ENCODE data around the gene GSC.

GSC gene

GRCh38 chr14:94771906-94772490 is 2.1 kb upstream of the GSC start:
- WGBS, 2 experiments (ENCODE audit: insufficient coverage in 2 of 2): 4% methylated on average over 9 to 10 of the region's 14 CpGs
- no peaks in the 10 kb centered on the region for H3K36me3 ChIP-seq (ENCODE audit: control insufficient read depth, insufficient read depth, low read length)
- H3K4me1 ChIP-seq (ENCODE audit: control insufficient read depth, insufficient read depth, low read length, poor library complexity, severe bottlenecking): peaks cover 18% of the 10 kb centered on the region
- H3K4me3 ChIP-seq (ENCODE audit: extremely low read depth, insufficient read depth, low read length, poor library complexity, severe bottlenecking): no peak overlapping the region
- H3K27ac ChIP-seq (ENCODE audit: low read depth, low read length, severe bottlenecking): no peak overlapping the region
- H3K9me3 ChIP-seq (ENCODE audit: control insufficient read depth, low read length): no peaks in the 10 kb centered on the region

DNA sequence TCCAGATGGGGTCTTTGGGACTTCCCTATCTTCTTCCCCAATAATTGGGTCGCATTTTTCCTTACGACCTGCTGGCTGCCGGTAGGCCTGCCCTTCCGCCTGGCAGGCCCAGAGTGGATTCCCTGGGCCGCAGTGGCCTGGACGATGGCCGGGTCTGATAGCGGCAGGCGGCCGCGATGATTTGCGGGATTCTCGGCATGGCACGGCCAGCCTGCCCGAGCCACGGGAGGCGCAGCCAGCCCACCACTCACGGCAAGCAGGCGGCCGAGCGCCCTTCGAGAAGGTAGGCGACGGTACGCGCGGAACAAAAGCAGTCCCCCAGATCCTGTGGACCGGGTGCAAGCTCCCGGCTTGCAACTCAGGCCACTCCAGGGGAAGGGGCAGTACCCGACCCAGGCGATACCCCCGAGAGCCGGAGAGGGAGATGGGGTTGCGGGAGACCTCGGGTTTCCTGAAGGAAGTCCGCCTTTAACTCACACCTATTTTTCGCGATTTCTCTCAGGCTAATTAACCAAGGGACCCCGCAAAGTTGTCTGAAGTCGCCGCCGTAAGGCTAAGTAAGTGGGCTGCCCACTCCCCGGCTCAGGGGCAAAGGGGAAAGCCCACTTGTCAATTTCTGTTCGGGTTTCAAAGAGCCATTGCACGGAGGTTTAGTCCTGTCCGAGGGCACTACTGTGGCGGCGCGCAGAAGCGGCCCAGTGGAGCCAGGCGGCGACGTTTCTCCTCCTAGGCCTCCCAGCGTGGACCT is 1.4 kb upstream of the GSC start:
- Histone ChIP-seq H3K4me1 (ENCODE audit: control insufficient read depth, insufficient read depth, low read length, poor library complexity, severe bottlenecking) (peaks cover 18% of the 10 kb centered on the region), H3K27ac (ENCODE audit: low read depth, low read length, severe bottlenecking) (no peak overlapping the region), H3K9me3 (ENCODE audit: control insufficient read depth, low read length) (no peaks in the 10 kb centered on the region), H3K36me3 (ENCODE audit: control insufficient read depth, insufficient read depth, low read length) (no peaks in the 10 kb centered on the region), H3K4me3 (ENCODE audit: extremely low read depth, insufficient read depth, low read length, poor library complexity, severe bottlenecking) (no peak overlapping the region)
- WGBS, 2 experiments (ENCODE audit: insufficient coverage in 2 of 2): 3 to 4% methylated on average over 41 to 48 of the region's 54 CpGs

DNA sequence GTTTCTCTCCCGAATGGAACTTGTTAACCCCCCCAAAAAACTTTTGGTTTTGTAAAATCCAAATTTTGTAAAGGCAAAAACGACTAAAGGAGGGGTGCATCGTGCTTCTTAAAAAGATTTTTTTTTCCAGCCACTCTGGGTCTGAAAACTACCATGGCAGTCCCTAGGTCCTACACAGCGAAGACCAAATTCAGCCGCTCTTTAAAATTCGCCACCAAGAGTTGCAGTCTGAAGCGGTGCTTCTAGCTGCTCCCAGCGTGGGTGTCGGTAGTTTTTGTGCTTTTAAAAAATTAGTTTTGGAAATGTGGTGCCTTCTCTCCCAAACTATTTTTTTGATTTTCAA is 873 bp upstream of the GSC start:
- no peaks in the 10 kb centered on the region for H3K36me3 ChIP-seq (ENCODE audit: control insufficient read depth, insufficient read depth, low read length)
- no peak overlapping the region for H3K27ac ChIP-seq (ENCODE audit: low read depth, low read length, severe bottlenecking)
- no peak overlapping the region for H3K4me3 ChIP-seq (ENCODE audit: extremely low read depth, insufficient read depth, low read length, poor library complexity, severe bottlenecking)
- no peaks in the 10 kb centered on the region for H3K9me3 ChIP-seq (ENCODE audit: control insufficient read depth, low read length)
- peaks cover 15% of the 10 kb centered on the region for H3K4me1 ChIP-seq (ENCODE audit: control insufficient read depth, insufficient read depth, low read length, poor library complexity, severe bottlenecking)
- WGBS, 2 experiments (ENCODE audit: insufficient coverage in 2 of 2): 11% methylated on average over 5 of the region's 9 CpGs; no CpG with 5 or more reads in 1 of the 2 experiments

DNA sequence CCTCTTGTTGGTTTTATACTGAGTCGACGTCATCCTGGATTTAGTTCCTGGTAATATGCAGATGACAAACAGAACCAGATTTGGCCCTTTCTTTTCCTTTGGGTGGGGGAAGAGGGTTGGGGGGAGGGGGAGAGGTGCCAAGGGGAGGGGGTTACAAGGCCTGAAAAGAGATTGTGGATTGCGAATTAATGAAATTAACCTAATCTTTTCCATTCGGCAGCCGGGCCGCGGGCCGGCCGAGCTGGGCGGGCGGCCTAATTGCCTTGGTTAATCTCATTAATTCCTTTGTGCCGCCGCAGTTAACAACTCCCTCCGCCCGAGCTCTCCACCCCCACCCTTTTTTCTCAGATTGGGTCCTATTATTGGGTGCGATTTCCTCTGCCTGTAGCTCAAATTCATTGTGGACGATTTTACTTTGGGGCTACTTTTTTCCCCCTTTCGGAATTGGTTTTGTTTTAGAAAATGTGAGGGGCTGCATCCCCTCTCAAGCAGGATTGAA is 387 bp upstream of the GSC start:
- peak overlapping the region; percentile 29 for H3K4me3 ChIP-seq (ENCODE audit: extremely low read depth, insufficient read depth, low read length, poor library complexity, severe bottlenecking)
- H3K36me3 ChIP-seq (ENCODE audit: control insufficient read depth, insufficient read depth, low read length): no peaks in the 10 kb centered on the region
- peaks cover 15% of the 10 kb centered on the region for H3K4me1 ChIP-seq (ENCODE audit: control insufficient read depth, insufficient read depth, low read length, poor library complexity, severe bottlenecking)
- no peaks in the 10 kb centered on the region for H3K9me3 ChIP-seq (ENCODE audit: control insufficient read depth, low read length)
- 0 to 1% methylated on average over 11 to 12 of the region's 18 CpGs for WGBS, 2 experiments (ENCODE audit: insufficient coverage in 2 of 2)
- no peak overlapping the region for H3K27ac ChIP-seq (ENCODE audit: low read depth, low read length, severe bottlenecking)

DNA sequence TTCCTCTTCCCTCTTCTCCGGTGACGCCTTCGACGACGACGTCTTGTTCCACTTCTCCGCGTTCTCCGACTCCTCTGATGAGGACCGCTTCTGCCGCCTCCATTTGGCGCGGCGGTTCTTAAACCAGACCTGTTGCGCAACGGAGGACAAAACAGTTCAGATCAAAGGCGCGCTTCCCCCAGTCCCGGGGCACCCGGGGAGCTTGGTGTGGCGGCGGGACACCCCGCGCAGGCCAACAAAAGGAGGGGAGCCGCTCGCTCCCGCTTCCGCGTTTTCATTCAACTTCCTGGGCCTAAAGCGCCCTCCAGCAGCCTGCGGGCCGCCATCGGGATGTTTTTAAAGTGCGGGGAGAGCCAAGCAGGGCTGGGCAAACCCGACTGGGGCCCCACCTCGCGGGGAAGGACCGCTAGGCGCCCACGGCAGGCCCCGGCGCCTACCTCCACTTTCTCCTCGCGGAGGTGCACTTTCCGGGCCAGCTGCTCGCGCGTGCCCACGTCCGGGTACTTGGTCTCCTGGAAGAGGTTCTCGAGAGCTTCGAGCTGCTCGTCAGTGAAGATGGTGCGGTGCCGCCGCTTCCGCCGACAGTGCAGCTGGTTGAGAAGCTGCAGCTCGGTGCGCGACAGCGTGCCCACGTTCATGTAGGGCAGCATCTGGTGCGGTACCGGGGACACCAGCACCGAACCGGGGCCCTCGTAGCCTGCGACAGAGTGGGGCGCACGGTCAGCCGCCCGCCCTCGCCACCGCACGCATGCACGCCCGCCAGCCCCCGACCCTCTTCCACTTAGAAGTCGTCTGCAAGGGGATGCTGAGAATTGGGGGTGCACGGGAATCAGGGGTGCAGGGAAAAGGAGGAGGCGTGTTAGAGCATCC is 1.2 kb downstream of the GSC start:
- Histone ChIP-seq H3K27ac (ENCODE audit: low read depth, low read length, severe bottlenecking) (no peak overlapping the region), H3K4me3 (ENCODE audit: extremely low read depth, insufficient read depth, low read length, poor library complexity, severe bottlenecking) (peak overlapping the region; percentile 29), H3K36me3 (ENCODE audit: control insufficient read depth, insufficient read depth, low read length) (no peaks in the 10 kb centered on the region), H3K4me1 (ENCODE audit: control insufficient read depth, insufficient read depth, low read length, poor library complexity, severe bottlenecking) (peaks cover 6% of the 10 kb centered on the region), H3K9me3 (ENCODE audit: control insufficient read depth, low read length) (no peaks in the 10 kb centered on the region)
- WGBS, 2 experiments (ENCODE audit: insufficient coverage in 2 of 2): 1 to 2% methylated on average over 63 to 74 of the region's 82 CpGs

DNA sequence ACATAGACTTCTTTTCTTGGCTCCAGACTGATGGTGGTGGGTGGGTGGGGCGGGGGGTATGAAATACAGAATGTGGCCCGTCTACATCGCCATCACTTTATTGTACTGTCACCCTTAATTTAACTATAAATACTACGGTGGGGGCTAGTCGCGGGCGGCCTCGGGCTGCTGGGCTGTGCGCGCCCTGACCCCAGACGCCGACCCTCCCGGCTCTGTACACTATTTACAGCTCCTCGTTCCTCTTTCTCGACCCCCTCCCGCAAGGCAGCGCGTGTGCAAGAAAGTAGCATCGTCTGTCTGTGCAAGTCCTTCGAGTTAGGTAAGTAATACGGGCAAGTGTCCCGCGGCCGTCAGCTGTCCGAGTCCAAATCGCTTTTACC is 1.8 kb downstream of the GSC start:
- no peaks in the 10 kb centered on the region for H3K9me3 ChIP-seq (ENCODE audit: control insufficient read depth, low read length)
- WGBS, 2 experiments (ENCODE audit: insufficient coverage in 2 of 2): 3 to 9% methylated on average over 12 to 23 of the region's 26 CpGs
- peaks cover 3% of the 10 kb centered on the region for H3K4me1 ChIP-seq (ENCODE audit: control insufficient read depth, insufficient read depth, low read length, poor library complexity, severe bottlenecking)
- H3K4me3 ChIP-seq (ENCODE audit: extremely low read depth, insufficient read depth, low read length, poor library complexity, severe bottlenecking): peak overlapping the region; percentile 29
- no peaks in the 10 kb centered on the region for H3K36me3 ChIP-seq (ENCODE audit: control insufficient read depth, insufficient read depth, low read length)
- no peak overlapping the region for H3K27ac ChIP-seq (ENCODE audit: low read depth, low read length, severe bottlenecking)

DNA sequence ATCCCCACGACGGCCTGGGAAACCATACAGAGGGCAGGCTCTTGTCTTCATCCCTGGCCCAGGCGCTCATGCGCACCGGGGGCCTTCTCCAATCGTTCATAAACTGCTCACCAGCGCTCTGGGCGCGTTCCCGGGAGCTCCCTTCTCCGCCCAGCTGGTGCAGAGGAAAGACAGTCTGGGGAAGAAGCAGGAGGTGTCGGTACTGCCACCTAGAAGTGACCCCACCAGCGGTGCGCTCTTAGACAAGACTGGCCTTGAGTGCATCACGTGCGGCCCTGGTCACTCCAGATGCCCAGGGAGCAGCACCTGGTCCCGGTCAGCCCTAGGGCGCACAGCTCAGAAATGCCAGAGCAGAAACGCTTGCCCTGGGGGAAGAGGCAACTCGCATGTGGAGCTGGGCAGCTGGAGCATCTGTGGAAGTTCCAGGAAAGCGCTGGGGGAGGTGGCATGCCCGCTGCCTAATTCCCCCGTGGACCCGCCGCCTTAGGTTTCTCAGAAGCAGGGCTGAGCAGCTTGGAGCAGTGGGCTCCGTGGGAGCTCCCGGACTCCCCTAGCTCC is 2.5 kb downstream of the GSC start:
- Histone ChIP-seq H3K9me3 (ENCODE audit: control insufficient read depth, low read length) (no peaks in the 10 kb centered on the region), H3K27ac (ENCODE audit: low read depth, low read length, severe bottlenecking) (no peak overlapping the region), H3K4me3 (ENCODE audit: extremely low read depth, insufficient read depth, low read length, poor library complexity, severe bottlenecking) (no peak overlapping the region), H3K4me1 (ENCODE audit: control insufficient read depth, insufficient read depth, low read length, poor library complexity, severe bottlenecking) (peaks cover 3% of the 10 kb centered on the region), H3K36me3 (ENCODE audit: control insufficient read depth, insufficient read depth, low read length) (no peaks in the 10 kb centered on the region)
- 18 to 24% methylated on average over 26 of the region's 27 CpGs for WGBS, 2 experiments (ENCODE audit: insufficient coverage in 2 of 2)

DNA sequence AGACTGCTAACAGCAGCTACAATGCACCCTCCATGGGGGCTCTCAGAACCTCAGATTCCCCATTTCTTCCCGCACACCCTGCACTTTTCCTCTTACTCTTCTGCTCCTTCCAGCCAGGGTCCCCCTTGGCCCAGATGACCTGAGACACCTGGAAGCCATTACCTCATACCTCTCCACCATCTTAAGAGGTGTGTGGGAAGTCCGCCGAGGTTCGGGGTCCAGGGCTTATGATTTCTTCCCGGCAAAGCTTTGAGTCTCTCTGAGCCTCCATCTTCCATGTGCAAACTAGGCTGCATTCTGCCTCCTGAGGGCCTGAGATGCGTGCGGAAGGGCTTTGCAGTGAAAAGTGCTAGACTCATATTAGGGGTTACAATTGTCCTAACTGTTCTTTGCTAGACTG is 5.3 kb downstream of the GSC start:
- Histone ChIP-seq H3K36me3 (ENCODE audit: control insufficient read depth, insufficient read depth, low read length) (no peaks in the 10 kb centered on the region), H3K9me3 (ENCODE audit: control insufficient read depth, low read length) (no peaks in the 10 kb centered on the region), H3K4me1 (ENCODE audit: control insufficient read depth, insufficient read depth, low read length, poor library complexity, severe bottlenecking) (no peaks in the 10 kb centered on the region), H3K27ac (ENCODE audit: low read depth, low read length, severe bottlenecking) (no peak overlapping the region), H3K4me3 (ENCODE audit: extremely low read depth, insufficient read depth, low read length, poor library complexity, severe bottlenecking) (no peak overlapping the region)
- 73 to 75% methylated on average over 3 to 7 of the region's 7 CpGs for WGBS, 2 experiments (ENCODE audit: insufficient coverage in 2 of 2)

DNA sequence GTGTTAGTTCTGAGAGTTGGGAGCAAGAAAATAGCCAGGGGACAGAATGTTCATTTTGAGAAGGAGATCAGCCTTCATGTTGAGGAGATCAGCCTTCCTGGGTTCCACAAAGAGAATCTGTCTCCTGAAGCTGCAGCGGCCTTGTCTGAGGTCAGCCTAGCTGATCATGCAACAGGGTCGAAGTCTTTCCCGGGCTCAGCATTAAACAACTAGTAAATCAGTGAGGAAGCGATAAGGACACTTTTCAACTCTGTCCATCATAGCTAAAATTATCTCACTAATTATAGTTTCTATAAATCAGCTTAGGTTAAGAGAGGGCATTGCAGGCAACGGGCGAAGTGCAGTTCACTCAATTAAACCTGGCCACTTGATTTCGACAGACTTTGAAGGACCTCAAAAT is 7.5 kb downstream of the GSC start:
- no peak overlapping the region for H3K4me3 ChIP-seq (ENCODE audit: extremely low read depth, insufficient read depth, low read length, poor library complexity, severe bottlenecking)
- H3K27ac ChIP-seq (ENCODE audit: low read depth, low read length, severe bottlenecking): no peak overlapping the region
- no peaks in the 10 kb centered on the region for H3K36me3 ChIP-seq (ENCODE audit: control insufficient read depth, insufficient read depth, low read length)
- no peaks in the 10 kb centered on the region for H3K4me1 ChIP-seq (ENCODE audit: control insufficient read depth, insufficient read depth, low read length, poor library complexity, severe bottlenecking)
- no peaks in the 10 kb centered on the region for H3K9me3 ChIP-seq (ENCODE audit: control insufficient read depth, low read length)
- 80 to 85% methylated on average over 5 to 7 of the region's 7 CpGs for WGBS, 2 experiments (ENCODE audit: insufficient coverage in 2 of 2)

GRCh38 chr14:94761997-94762377 is 7.9 kb downstream of the GSC start:
- Histone ChIP-seq H3K36me3 (ENCODE audit: control insufficient read depth, insufficient read depth, low read length) (no peaks in the 10 kb centered on the region), H3K4me1 (ENCODE audit: control insufficient read depth, insufficient read depth, low read length, poor library complexity, severe bottlenecking) (no peaks in the 10 kb centered on the region), H3K27ac (ENCODE audit: low read depth, low read length, severe bottlenecking) (no peak overlapping the region), H3K4me3 (ENCODE audit: extremely low read depth, insufficient read depth, low read length, poor library complexity, severe bottlenecking) (no peak overlapping the region), H3K9me3 (ENCODE audit: control insufficient read depth, low read length) (no peaks in the 10 kb centered on the region)
- 86 to 87% methylated on average over 7 to 8 of the region's 10 CpGs for WGBS, 2 experiments (ENCODE audit: insufficient coverage in 2 of 2)
